ENCODE measurements around the gene TINAG. TPM values are rescaled to one million over a fixed set of nuclear protein-coding genes. Genes with fewer than 3 reads are reported as not detected.

Gene TINAG
- total RNA-seq, 1 donor from 2014 or later: not detected

DNA sequence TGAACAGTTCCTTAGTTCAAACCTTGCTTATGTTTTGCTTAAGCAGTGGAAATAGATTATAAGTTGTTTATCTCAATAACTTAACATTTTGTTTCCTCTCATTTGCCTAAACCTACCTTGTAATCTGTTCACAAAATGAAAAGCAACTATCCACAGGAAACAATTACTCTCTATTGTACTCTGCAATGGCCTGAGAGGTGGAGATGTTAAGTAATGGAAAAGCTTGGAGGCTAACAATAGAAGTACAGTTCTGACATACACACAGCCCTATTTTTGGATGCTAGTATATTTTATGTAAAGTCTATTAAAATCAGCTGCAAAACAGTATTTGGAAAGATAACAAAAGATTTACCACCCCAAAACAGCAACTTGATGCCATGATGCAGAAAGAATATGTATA is 82.1 kb downstream of the TINAG start:
- no peak for DNase-seq
- Mint-ChIP-seq H3K27me3 (ENCODE audit: unreplicated experiment) (no peaks in the 10 kb centered on the region), H3K36me3 (ENCODE audit: unreplicated experiment) (no peaks in the 10 kb centered on the region), H3K4me1 (ENCODE audit: low read depth, unreplicated experiment) (no peaks in the 10 kb centered on the region), H3K4me3 (ENCODE audit: unreplicated experiment) (no peak overlapping the region), H3K27ac (ENCODE audit: unreplicated experiment) (no peak overlapping the region), H3K9me3 (ENCODE audit: unreplicated experiment) (peaks cover 1% of the 10 kb centered on the region)
- TF ChIP-seq, protein P1, sequence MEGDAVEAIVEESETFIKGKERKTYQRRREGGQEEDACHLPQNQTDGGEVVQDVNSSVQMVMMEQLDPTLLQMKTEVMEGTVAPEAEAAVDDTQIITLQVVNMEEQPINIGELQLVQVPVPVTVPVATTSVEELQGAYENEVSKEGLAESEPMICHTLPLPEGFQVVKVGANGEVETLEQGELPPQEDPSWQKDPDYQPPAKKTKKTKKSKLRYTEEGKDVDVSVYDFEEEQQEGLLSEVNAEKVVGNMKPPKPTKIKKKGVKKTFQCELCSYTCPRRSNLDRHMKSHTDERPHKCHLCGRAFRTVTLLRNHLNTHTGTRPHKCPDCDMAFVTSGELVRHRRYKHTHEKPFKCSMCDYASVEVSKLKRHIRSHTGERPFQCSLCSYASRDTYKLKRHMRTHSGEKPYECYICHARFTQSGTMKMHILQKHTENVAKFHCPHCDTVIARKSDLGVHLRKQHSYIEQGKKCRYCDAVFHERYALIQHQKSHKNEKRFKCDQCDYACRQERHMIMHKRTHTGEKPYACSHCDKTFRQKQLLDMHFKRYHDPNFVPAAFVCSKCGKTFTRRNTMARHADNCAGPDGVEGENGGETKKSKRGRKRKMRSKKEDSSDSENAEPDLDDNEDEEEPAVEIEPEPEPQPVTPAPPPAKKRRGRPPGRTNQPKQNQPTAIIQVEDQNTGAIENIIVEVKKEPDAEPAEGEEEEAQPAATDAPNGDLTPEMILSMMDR (IDR thresholded peaks at IDR 0.05; ENCODE audit: partially characterized antibody, unreplicated experiment): no peak

GRCh38 chr6:54391577-54391976 is 83.3 kb downstream of the TINAG start:
- Mint-ChIP-seq H3K36me3 (ENCODE audit: unreplicated experiment) (no peaks in the 10 kb centered on the region), H3K4me3 (ENCODE audit: unreplicated experiment) (no peak overlapping the region), H3K27ac (ENCODE audit: unreplicated experiment) (no peak overlapping the region), H3K4me1 (ENCODE audit: low read depth, unreplicated experiment) (no peaks in the 10 kb centered on the region), H3K9me3 (ENCODE audit: unreplicated experiment) (peaks cover 1% of the 10 kb centered on the region), H3K27me3 (ENCODE audit: unreplicated experiment) (no peaks in the 10 kb centered on the region)
- no peak for DNase-seq
- TF ChIP-seq, protein P1 (IDR thresholded peaks at IDR 0.05; ENCODE audit: partially characterized antibody, unreplicated experiment): no peak

GRCh38 chr6:54403096-54403495 is 94.9 kb downstream of the TINAG start:
- no peaks in the 10 kb centered on the region for H3K36me3 Mint-ChIP-seq (ENCODE audit: unreplicated experiment)
- no peak overlapping the region for H3K27ac Mint-ChIP-seq (ENCODE audit: unreplicated experiment)
- H3K4me3 Mint-ChIP-seq (ENCODE audit: unreplicated experiment): no peak overlapping the region
- TF ChIP-seq, protein P1 (IDR thresholded peaks at IDR 0.05; ENCODE audit: partially characterized antibody, unreplicated experiment): no peak
- no peaks in the 10 kb centered on the region for H3K27me3 Mint-ChIP-seq (ENCODE audit: unreplicated experiment)
- DNase-seq: no peak
- H3K9me3 Mint-ChIP-seq (ENCODE audit: unreplicated experiment): no peaks in the 10 kb centered on the region
- H3K4me1 Mint-ChIP-seq (ENCODE audit: low read depth, unreplicated experiment): no peaks in the 10 kb centered on the region

DNA sequence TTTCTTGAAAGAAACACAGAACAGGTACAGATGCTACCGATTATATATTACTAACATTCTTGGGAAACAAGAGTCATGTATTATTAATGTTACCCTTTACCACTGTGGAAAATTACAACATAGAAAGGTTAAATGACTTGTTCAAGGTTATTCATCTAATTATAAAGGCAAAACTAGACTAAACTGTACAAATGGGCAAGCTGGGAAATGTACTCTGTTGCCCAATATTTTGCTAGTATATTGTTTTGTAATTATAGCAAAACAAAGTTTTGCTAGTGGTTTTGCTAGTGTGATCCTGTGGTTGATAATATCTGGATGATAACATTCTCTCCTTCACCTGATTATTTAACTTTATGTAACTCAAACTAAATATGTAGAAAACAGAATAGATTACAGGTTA is 96.5 kb downstream of the TINAG start:
- Mint-ChIP-seq H3K9me3 (ENCODE audit: unreplicated experiment) (peaks cover 2% of the 10 kb centered on the region), H3K4me1 (ENCODE audit: low read depth, unreplicated experiment) (no peaks in the 10 kb centered on the region), H3K4me3 (ENCODE audit: unreplicated experiment) (no peak overlapping the region)

GRCh38 chr6:54411767-54412166 is 103.5 kb downstream of the TINAG start:
- Mint-ChIP-seq H3K27me3 (ENCODE audit: unreplicated experiment) (peaks cover 2% of the 10 kb centered on the region), H3K36me3 (ENCODE audit: unreplicated experiment) (no peaks in the 10 kb centered on the region), H3K27ac (ENCODE audit: unreplicated experiment) (no peak overlapping the region), H3K4me3 (ENCODE audit: unreplicated experiment) (no peak overlapping the region), H3K9me3 (ENCODE audit: unreplicated experiment) (peaks cover 2% of the 10 kb centered on the region), H3K4me1 (ENCODE audit: low read depth, unreplicated experiment) (peaks cover 2% of the 10 kb centered on the region)
- DNase-seq: no peak
- TF ChIP-seq, protein P1 (IDR thresholded peaks at IDR 0.05; ENCODE audit: partially characterized antibody, unreplicated experiment): no peak

More for the DNA sequence above, 96.5 kb downstream of the TINAG start:
- Mint-ChIP-seq H3K36me3 (ENCODE audit: unreplicated experiment) (no peaks in the 10 kb centered on the region), H3K27me3 (ENCODE audit: unreplicated experiment) (no peaks in the 10 kb centered on the region), H3K27ac (ENCODE audit: unreplicated experiment) (no peak overlapping the region)
- TF ChIP-seq, protein P1 (IDR thresholded peaks at IDR 0.05; ENCODE audit: partially characterized antibody, unreplicated experiment): no peak
- no peak for DNase-seq

Measured in glutamatergic neuron (in vitro differentiated cells).